ENCODE measurements around the gene ANKS3. TPM values are rescaled to one million over a fixed set of nuclear protein-coding genes. Genes with fewer than 3 reads are reported as not detected.

Gene ANKS3
- total RNA-seq, 2 experiments from 2014 or later: 17.6 to 21.7 TPM

GRCh38 chr16:4667203-4667963, 66.7 kb downstream of the ANKS3 start:
- Histone ChIP-seq H3K79me2 (ENCODE audit: insufficient read depth, low read depth, low read length) (no peaks in the 10 kb centered on the region), H4K20me1 (ENCODE audit: insufficient read depth, low read length) (no peaks in the 10 kb centered on the region), H3K4me1 (ENCODE audit: insufficient read depth, low read length, poor library complexity, severe bottlenecking) (no peaks in the 10 kb centered on the region), H3K27ac (ENCODE audit: low read depth, low read length, poor library complexity, severe bottlenecking) (no peak overlapping the region), H3K9me3 (ENCODE audit: low read length) (no peaks in the 10 kb centered on the region), H3K4me3 (ENCODE audit: low read depth, low read length, poor library complexity, severe bottlenecking) (no peak overlapping the region), H3K4me2 (ENCODE audit: low read length) (no peak overlapping the region), H2AFZ (ENCODE audit: low read length) (no peak overlapping the region), H3K36me3 (ENCODE audit: insufficient read depth, low read length) (peaks cover 29% of the 10 kb centered on the region), H3K9me2 (ENCODE audit: insufficient read depth, low read length) (no peaks in the 10 kb centered on the region)
- no TSS peak for BruUV-seq (replicated peaks)
- ChIA-PET CTCF (ENCODE audit: unreplicated experiment) (no interaction called here), POLR2A (no interaction called here)
- intact Hi-C loops (cut with micrococcal nuclease; ENCODE audit: unreplicated experiment): no loop called here
- DNase-seq (ENCODE audit: low spot score): no peak
- no peak for TF ChIP-seq CTCF (conservative IDR thresholded peaks at IDR 0.05; ENCODE audit: low read length)
- no peak for TF ChIP-seq EZH2phosphoT487 (IDR thresholded peaks at IDR 0.05; ENCODE audit: borderline replicate concordance, low read depth, low read length)

GRCh38 chr16:4666537-4667202, 67.4 kb downstream of the ANKS3 start:
- H3K4me3 ChIP-seq (ENCODE audit: low read depth, low read length, poor library complexity, severe bottlenecking): no peak overlapping the region
- no TSS peak for BruUV-seq (replicated peaks)
- H2AFZ ChIP-seq (ENCODE audit: low read length): no peak overlapping the region
- H3K4me1 ChIP-seq (ENCODE audit: insufficient read depth, low read length, poor library complexity, severe bottlenecking): no peaks in the 10 kb centered on the region
- H3K27ac ChIP-seq (ENCODE audit: low read depth, low read length, poor library complexity, severe bottlenecking): no peak overlapping the region
- H3K4me2 ChIP-seq (ENCODE audit: low read length): no peak overlapping the region
- no peaks in the 10 kb centered on the region for H3K9me3 ChIP-seq (ENCODE audit: low read length)
- no peaks in the 10 kb centered on the region for H4K20me1 ChIP-seq (ENCODE audit: insufficient read depth, low read length)
- intact Hi-C loops (cut with micrococcal nuclease; ENCODE audit: unreplicated experiment): no loop called here
- H3K36me3 ChIP-seq (ENCODE audit: insufficient read depth, low read length): peaks cover 29% of the 10 kb centered on the region
- no peak for DNase-seq (ENCODE audit: low spot score)
- CTCF ChIA-PET (ENCODE audit: unreplicated experiment): no interaction called here
- TF ChIP-seq CTCF (conservative IDR thresholded peaks at IDR 0.05; ENCODE audit: low read length): no peak
- TF ChIP-seq EZH2phosphoT487 (IDR thresholded peaks at IDR 0.05; ENCODE audit: borderline replicate concordance, low read depth, low read length): no peak
- POLR2A ChIA-PET: no interaction called here
- no peaks in the 10 kb centered on the region for H3K79me2 ChIP-seq (ENCODE audit: insufficient read depth, low read depth, low read length)
- H3K9me2 ChIP-seq (ENCODE audit: insufficient read depth, low read length): no peaks in the 10 kb centered on the region
